OCI-LY7 (cell line): ENCODE measurements around the gene BBS10. TPM values are rescaled to one million over a fixed set of nuclear protein-coding genes. Genes with fewer than 3 reads are reported as not detected.

ENCODE experiments used
- BruUV-seq: library from RNA; stranded (reverse); fragments of 400-500 nt; replicated peaks from 2 replicates; lab custom pipeline; 2021; lab: Mats Ljungman, UMichigan
- CTCF ChIA-PET: fragments of 300-600 bp; sonication (Branson Sonifier 250); formaldehyde crosslinking; loops from one replicate; lab custom pipeline; 2022; ENCODE audit warnings: antibody characterized with exemption; ENCODE audit not compliant: unreplicated experiment; lab: Charles Lee
- POLR2A ChIA-PET: fragments of 300-600 bp; sonication (Branson Sonifier 250); formaldehyde crosslinking; loops from one replicate; lab custom pipeline; 2022; ENCODE audit warnings: antibody characterized with exemption; lab: Charles Lee
- DNase-seq: peaks from one replicate; pipeline ENCODE4 v3.0.0-alpha.2; 2015; ENCODE audit warnings: low spot score
- H2AFZ ChIP-seq: fragments of 200-600 bp; sonication (generic), shearing (Covaris generic); 2 replicates; pipeline ENCODE4 v1.6.1; 2014; ENCODE audit warnings: mild to moderate bottlenecking, antibody characterized with exemption, low read length, moderate library complexity
- H3K27ac ChIP-seq: fragments of 200-600 bp; sonication (generic); 2 replicates; pipeline ENCODE4 v1.5.1; 2014; ENCODE audit warnings: mixed run types, low read depth, mild to moderate bottlenecking, moderate library complexity, low read length, inconsistent platforms; ENCODE audit not compliant: poor library complexity, severe bottlenecking
- H3K36me3 ChIP-seq: fragments of 200-600 bp; sonication (generic); 2 replicates; pipeline ENCODE4 v1.6.1; 2014; ENCODE audit warnings: mild to moderate bottlenecking, antibody characterized with exemption, low read length, moderate library complexity, mixed read lengths; ENCODE audit not compliant: insufficient read depth
- H3K4me1 ChIP-seq: fragments of 200-600 bp; sonication (generic); 2 replicates; pipeline ENCODE4 v1.5.1; 2014; ENCODE audit warnings: mild to moderate bottlenecking, low read length; ENCODE audit not compliant: insufficient read depth, poor library complexity, severe bottlenecking
- H3K4me2 ChIP-seq: fragments of 200-600 bp; sonication (generic); 2 replicates; pipeline ENCODE4 v1.6.1; 2014; ENCODE audit warnings: mild to moderate bottlenecking, low read length
- H3K4me3 ChIP-seq: fragments of 200-600 bp; sonication (generic); 2 replicates; pipeline ENCODE4 v1.5.1; 2014; ENCODE audit warnings: mild to moderate bottlenecking, low read depth, low read length; ENCODE audit not compliant: poor library complexity, severe bottlenecking
- H3K79me2 ChIP-seq: fragments of 200-600 bp; sonication (generic); 2 replicates; pipeline ENCODE4 v1.6.1; 2016; ENCODE audit warnings: low read depth, mild to moderate bottlenecking, low read length, moderate library complexity, mixed read lengths; ENCODE audit not compliant: insufficient read depth
- H3K9me2 ChIP-seq: fragments of 200-600 bp; sonication (generic); 2 replicates; pipeline ENCODE4 v1.6.1; 2016; ENCODE audit warnings: mild to moderate bottlenecking, low read length, mixed read lengths; ENCODE audit not compliant: insufficient read depth
- H3K9me3 ChIP-seq: fragments of 200-600 bp; sonication (generic); 2 replicates; pipeline ENCODE4 v1.6.1; 2014; ENCODE audit warnings: mild to moderate bottlenecking, mixed run types, low read length, mixed read lengths
- H4K20me1 ChIP-seq: fragments of 200-600 bp; sonication (generic); 2 replicates; pipeline ENCODE4 v1.6.1; 2014; ENCODE audit warnings: mild to moderate bottlenecking, antibody characterized with exemption, low read length, moderate library complexity, mixed read lengths; ENCODE audit not compliant: insufficient read depth
- CTCF ChIP-seq: fragments of 200-600 bp; sonication (generic); conservative IDR thresholded peaks from 2 replicates; pipeline ENCODE4 v1.5.1; 2014; ENCODE audit warnings: mild to moderate bottlenecking, antibody characterized with exemption, low read length, moderate library complexity, mixed read lengths
- EZH2phosphoT487 ChIP-seq: fragments of 200-600 bp; sonication (generic); IDR thresholded peaks from 2 replicates; pipeline ENCODE4 v1.6.1; 2018; ENCODE audit warnings: low read depth, borderline replicate concordance, mild to moderate bottlenecking, mixed run types, antibody characterized with exemption, low read length, moderate library complexity, mixed read lengths
- intact Hi-C: fragments of 100-400 bp; cut with micrococcal nuclease; formaldehyde crosslinking; loops from one replicate; pipeline ENCODE4 v1.10.0; 2022; ENCODE audit not compliant: unreplicated experiment
- total RNA-seq, 2 experiments: library from RNA; depleted of rRNA in 1 of 2; stranded (reverse); fragments of >200 nt in 1 of 2; shearing (Covaris generic) in 1 of 2; gene quantifications; 2 replicates each; pipeline ENCODE4 v1.2.3, GENCODE V29; 2014 to 2022

Gene BBS10
- total RNA-seq, 2 experiments from 2014 or later = 5.5 to 6.2 TPM

- intact Hi-C loops = no loop called here
- no TSS peak for BruUV-seq
- Histone ChIP-seq H3K27ac (no peak overlapping the region), H3K4me1 (no peaks in the 10 kb centered on the region), H3K9me3 (no peaks in the 10 kb centered on the region), H3K4me3 (no peak overlapping the region), H3K4me2 (no peak overlapping the region), H2AFZ (no peak overlapping the region), H4K20me1 (no peaks in the 10 kb centered on the region), H3K79me2 (no peaks in the 10 kb centered on the region), H3K9me2 (no peaks in the 10 kb centered on the region), H3K36me3 (no peaks in the 10 kb centered on the region)
- TF ChIP-seq EZH2phosphoT487 (no peak), CTCF (no peak)
- POLR2A ChIA-PET = no interaction called here
- no peak for DNase-seq
- CTCF ChIA-PET = no interaction called here
Measured at GRCh38 chr12:76310110-76310509, 38.1 kb downstream of the BBS10 start.

GRCh38 chr12:76308866-76309265 is 39.3 kb downstream of the BBS10 start:
- H3K4me3 ChIP-seq = no peak overlapping the region
- TF ChIP-seq CTCF (no peak), EZH2phosphoT487 (no peak)
- H3K4me2 ChIP-seq = no peak overlapping the region
- H3K79me2 ChIP-seq = no peaks in the 10 kb centered on the region
- no TSS peak for BruUV-seq
- no peaks in the 10 kb centered on the region for H3K9me3 ChIP-seq
- no peaks in the 10 kb centered on the region for H3K4me1 ChIP-seq
- H3K36me3 ChIP-seq = no peaks in the 10 kb centered on the region
- H2AFZ ChIP-seq = no peak overlapping the region
- ChIA-PET CTCF (no interaction called here), POLR2A (no interaction called here)
- intact Hi-C loops = no loop called here
- H3K27ac ChIP-seq = no peak overlapping the region
- H4K20me1 ChIP-seq = no peaks in the 10 kb centered on the region
- DNase-seq = no peak
- H3K9me2 ChIP-seq = no peaks in the 10 kb centered on the region

GRCh38 chr12:76307083-76307482 is 41.1 kb downstream of the BBS10 start:
- no peaks in the 10 kb centered on the region for H3K36me3 ChIP-seq
- no peak overlapping the region for H3K27ac ChIP-seq
- TF ChIP-seq EZH2phosphoT487 = no peak
- TF ChIP-seq CTCF = no peak
- H3K4me2 ChIP-seq = no peak overlapping the region
- no peaks in the 10 kb centered on the region for H3K4me1 ChIP-seq
- ChIA-PET CTCF (no interaction called here), POLR2A (no interaction called here)
- intact Hi-C loops = no loop called here
- H4K20me1 ChIP-seq = no peaks in the 10 kb centered on the region
- no peaks in the 10 kb centered on the region for H3K79me2 ChIP-seq
- H3K9me3 ChIP-seq = no peaks in the 10 kb centered on the region
- H3K4me3 ChIP-seq = no peak overlapping the region
- H3K9me2 ChIP-seq = no peaks in the 10 kb centered on the region
- DNase-seq = no peak
- H2AFZ ChIP-seq = no peak overlapping the region
- BruUV-seq = no TSS peak
